ENCODE measurements around the gene TMC1.

DNA sequence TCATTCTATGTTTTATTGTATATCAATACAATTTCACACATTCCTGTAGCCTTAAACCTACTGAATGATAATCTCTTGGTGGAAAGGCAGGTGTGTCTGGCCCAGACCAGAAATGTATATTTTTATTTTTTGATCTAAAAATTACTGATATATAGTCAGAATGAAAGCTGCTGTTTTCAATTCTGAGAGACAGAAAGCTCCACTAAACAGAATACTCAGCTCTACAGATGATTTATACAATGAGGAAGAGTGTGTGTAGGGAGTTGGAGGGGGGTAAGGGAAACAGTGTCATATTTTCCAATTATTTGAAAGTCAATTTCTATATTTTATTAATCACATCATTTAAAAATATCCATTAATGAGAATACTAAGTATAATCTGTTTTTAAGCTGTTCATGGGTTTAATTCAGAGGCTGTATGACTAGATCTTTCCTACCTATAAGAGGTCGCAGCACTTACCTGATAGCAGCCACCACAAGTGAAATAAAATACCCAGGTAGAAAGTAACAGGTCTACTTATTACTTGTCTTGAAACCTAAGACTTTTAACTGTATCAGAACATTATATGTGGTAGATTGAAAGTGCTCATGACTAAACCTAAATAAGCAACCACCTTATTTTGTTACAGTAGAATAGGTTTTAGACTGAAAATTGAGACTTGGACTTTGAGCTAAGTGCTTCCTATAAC lies 183.4 kb downstream of the TMC1 start:
- TF ChIP-seq, protein P1, sequence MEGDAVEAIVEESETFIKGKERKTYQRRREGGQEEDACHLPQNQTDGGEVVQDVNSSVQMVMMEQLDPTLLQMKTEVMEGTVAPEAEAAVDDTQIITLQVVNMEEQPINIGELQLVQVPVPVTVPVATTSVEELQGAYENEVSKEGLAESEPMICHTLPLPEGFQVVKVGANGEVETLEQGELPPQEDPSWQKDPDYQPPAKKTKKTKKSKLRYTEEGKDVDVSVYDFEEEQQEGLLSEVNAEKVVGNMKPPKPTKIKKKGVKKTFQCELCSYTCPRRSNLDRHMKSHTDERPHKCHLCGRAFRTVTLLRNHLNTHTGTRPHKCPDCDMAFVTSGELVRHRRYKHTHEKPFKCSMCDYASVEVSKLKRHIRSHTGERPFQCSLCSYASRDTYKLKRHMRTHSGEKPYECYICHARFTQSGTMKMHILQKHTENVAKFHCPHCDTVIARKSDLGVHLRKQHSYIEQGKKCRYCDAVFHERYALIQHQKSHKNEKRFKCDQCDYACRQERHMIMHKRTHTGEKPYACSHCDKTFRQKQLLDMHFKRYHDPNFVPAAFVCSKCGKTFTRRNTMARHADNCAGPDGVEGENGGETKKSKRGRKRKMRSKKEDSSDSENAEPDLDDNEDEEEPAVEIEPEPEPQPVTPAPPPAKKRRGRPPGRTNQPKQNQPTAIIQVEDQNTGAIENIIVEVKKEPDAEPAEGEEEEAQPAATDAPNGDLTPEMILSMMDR (IDR thresholded peaks at IDR 0.05; ENCODE audit: low read depth, low read length, poor library complexity, severe bottlenecking), result no peak
- no peak for TF ChIP-seq EZH2phosphoT487 (IDR thresholded peaks at IDR 0.05; ENCODE audit: borderline replicate concordance, low read length)
